Choroid plexus epithelial cell (primary cell): ENCODE measurements around the gene CLBA1.
"Not testable (repeated sequence)": the region's sequence is repeated elsewhere in the genome, so short reads cannot be mapped to it uniquely, and the experiment has no call there.

ENCODE experiments used
- DNase-seq: peaks from one replicate; pipeline ENCODE4 v3.0.0-alpha.2; 2010; ENCODE audit warnings: low read depth
- H3K4me3 ChIP-seq: 2 replicates; pipeline ENCODE4 v1.5.1; 2011; ENCODE audit warnings: low read depth, mild to moderate bottlenecking, control low read depth, low read length, moderate library complexity
- CTCF ChIP-seq: conservative IDR thresholded peaks from 2 replicates; pipeline ENCODE4 v1.5.1; 2011; ENCODE audit warnings: low read depth, mild to moderate bottlenecking, control low read depth, inconsistent platforms, low read length, moderate library complexity

Gene CLBA1

GRCh38 chr14:105028251-105028927 is 42.8 kb downstream of the CLBA1 start:
- no peak for TF ChIP-seq CTCF
- H3K4me3 ChIP-seq = no peak overlapping the region
- no peak for DNase-seq

- no peak for DNase-seq
- no peak overlapping the region for H3K4me3 ChIP-seq
- no peak for TF ChIP-seq CTCF
Observed at GRCh38 chr14:105029402-105029801, 43.8 kb downstream of the CLBA1 start.

GRCh38 chr14:105030194-105030593 is 44.6 kb downstream of the CLBA1 start:
- no peak for DNase-seq
- no peak overlapping the region for H3K4me3 ChIP-seq
- no peak for TF ChIP-seq CTCF

- no peak for DNase-seq
- TF ChIP-seq CTCF = no peak
- H3K4me3 ChIP-seq = no peak overlapping the region
Observed at GRCh38 chr14:105030836-105031396, 45.3 kb downstream of the CLBA1 start.

- peak; percentile 39 for DNase-seq
- H3K4me3 ChIP-seq = not testable (repeated sequence)
Observed at GRCh38 chr14:105032451-105032901, 46.9 kb downstream of the CLBA1 start.

- DNase-seq = not testable (repeated sequence)
- H3K4me3 ChIP-seq = peak overlapping the region; percentile 60
Observed at GRCh38 chr14:105033412-105033900, 47.9 kb downstream of the CLBA1 start.

GRCh38 chr14:105034315-105035039 is 48.9 kb downstream of the CLBA1 start:
- DNase-seq = no peak
- H3K4me3 ChIP-seq = no peak overlapping the region
- no peak for TF ChIP-seq CTCF

GRCh38 chr14:105035616-105036015 is 50.0 kb downstream of the CLBA1 start:
- not testable (repeated sequence) for DNase-seq, H3K4me3 ChIP-seq
